ENCODE measurements around the gene TRRAP.

The TRRAP gene

DNA sequence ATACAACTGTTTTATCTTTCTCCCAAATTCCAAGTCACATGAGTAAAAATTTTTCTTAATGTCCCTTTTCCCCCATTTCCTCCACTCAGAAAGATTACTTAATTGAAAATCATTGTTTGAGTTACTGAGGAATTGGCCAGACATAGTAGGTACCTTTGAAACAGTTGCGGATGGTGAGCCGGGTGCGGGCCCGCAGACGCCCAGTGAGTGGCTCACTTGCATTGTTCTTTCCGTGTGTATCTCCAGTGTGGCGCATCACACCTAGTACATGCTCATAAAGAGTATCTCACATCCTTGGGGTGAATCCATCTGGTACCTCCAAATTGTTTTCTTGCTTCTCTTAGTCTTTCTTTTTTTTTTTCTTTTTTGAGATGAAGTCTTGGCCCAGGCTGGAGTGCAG is 14.3 kb downstream of the TRRAP start:
- TF ChIP-seq, protein P1, sequence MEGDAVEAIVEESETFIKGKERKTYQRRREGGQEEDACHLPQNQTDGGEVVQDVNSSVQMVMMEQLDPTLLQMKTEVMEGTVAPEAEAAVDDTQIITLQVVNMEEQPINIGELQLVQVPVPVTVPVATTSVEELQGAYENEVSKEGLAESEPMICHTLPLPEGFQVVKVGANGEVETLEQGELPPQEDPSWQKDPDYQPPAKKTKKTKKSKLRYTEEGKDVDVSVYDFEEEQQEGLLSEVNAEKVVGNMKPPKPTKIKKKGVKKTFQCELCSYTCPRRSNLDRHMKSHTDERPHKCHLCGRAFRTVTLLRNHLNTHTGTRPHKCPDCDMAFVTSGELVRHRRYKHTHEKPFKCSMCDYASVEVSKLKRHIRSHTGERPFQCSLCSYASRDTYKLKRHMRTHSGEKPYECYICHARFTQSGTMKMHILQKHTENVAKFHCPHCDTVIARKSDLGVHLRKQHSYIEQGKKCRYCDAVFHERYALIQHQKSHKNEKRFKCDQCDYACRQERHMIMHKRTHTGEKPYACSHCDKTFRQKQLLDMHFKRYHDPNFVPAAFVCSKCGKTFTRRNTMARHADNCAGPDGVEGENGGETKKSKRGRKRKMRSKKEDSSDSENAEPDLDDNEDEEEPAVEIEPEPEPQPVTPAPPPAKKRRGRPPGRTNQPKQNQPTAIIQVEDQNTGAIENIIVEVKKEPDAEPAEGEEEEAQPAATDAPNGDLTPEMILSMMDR (IDR thresholded peaks at IDR 0.05; ENCODE audit: control insufficient read depth, extremely low read depth, insufficient read depth), result no peak
- no peak overlapping the region for H3K4me3 ChIP-seq (ENCODE audit: low read depth, low read length)
- no peak for DNase-seq (ENCODE audit: low read depth)

DNA sequence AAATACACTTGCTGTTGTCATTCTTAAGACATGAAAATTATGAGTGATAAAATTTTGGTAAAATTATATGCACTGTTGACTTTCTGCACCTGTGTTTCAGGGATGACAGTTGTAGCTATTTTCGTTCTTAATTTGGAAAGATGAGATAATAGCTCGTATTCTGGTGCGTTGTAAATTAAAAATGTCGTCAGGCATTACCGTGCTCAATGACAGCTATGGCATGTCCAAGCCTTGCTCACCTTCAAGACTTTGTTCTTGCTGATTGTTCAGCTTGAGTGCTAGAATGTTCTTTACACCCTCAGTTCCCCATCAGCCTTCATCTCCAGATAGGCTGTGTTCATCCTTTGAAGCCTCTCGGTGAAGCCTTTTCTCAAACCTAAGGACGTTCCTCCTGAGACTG is 21.5 kb downstream of the TRRAP start:
- H3K4me3 ChIP-seq (ENCODE audit: low read depth, low read length), result no peak overlapping the region
- DNase-seq (ENCODE audit: low read depth), result no peak
- TF ChIP-seq, protein P1 (IDR thresholded peaks at IDR 0.05; ENCODE audit: control insufficient read depth, extremely low read depth, insufficient read depth), result no peak

DNA sequence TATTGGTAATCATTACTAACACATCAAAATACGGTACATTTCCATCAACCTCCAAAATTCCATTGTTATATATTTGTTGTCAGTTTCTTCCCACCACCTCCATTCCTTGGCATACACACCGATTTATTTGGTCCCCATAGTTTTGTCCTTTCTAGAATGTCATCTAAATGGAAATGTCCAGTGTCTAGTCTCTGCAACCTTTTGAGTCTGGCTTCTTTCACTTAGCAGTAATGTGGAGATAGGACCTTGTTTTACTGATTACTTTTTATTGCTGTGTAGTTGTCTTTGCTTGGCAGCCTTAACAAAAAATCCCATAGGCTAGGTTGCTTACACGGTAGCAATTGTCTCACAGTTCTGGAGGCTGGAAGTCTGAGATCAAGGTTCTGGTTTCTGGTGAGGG is 22.5 kb downstream of the TRRAP start:
- DNase-seq (ENCODE audit: low read depth), result no peak
- no peak overlapping the region for H3K4me3 ChIP-seq (ENCODE audit: low read depth, low read length)
- TF ChIP-seq, protein P1 (IDR thresholded peaks at IDR 0.05; ENCODE audit: control insufficient read depth, extremely low read depth, insufficient read depth), result no peak

DNA sequence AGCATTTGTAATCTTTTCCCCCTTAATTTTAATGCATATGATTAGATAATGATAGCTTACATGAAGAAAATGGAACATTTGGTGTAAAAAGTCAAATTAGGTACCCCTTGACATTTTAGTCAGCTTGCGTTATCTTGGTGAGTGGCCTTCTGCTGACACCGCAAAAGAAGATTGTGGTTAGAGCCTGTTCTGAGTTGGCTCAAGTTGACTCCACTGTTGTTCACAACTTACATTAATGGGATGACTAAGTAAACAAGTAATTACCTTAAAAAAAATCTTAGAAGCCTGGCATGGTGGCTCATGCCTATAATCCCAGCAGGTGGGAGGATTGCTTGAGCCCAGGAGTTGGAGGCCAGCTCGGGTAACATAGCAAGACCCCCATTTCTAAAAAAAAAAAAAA is 24.2 kb downstream of the TRRAP start:
- H3K4me3 ChIP-seq (ENCODE audit: low read depth, low read length), result no peak overlapping the region
- TF ChIP-seq, protein P1 (IDR thresholded peaks at IDR 0.05; ENCODE audit: control insufficient read depth, extremely low read depth, insufficient read depth), result no peak
- DNase-seq (ENCODE audit: low read depth), result no peak

DNA sequence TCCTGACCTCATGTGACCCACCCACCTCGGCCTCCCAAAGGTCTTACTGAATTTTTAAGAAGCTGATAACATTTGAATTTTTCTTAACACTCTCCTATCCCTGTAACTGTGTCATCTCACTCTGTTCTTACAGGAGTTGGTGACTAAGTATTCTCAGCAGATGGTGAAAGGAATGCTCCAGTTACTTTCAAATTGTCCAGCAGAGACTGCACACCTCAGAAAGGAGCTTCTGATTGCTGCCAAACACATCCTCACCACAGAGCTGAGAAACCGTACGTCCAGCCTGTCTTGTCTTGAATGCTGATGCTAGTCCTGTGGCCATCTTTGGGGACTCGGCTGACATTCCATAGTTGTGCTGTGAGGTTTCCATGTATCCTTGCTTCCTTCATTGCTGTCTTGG is 24.9 kb downstream of the TRRAP start:
- H3K4me3 ChIP-seq (ENCODE audit: low read depth, low read length), result no peak overlapping the region
- TF ChIP-seq, protein P1 (IDR thresholded peaks at IDR 0.05; ENCODE audit: control insufficient read depth, extremely low read depth, insufficient read depth), result no peak
- no peak for DNase-seq (ENCODE audit: low read depth)

DNA sequence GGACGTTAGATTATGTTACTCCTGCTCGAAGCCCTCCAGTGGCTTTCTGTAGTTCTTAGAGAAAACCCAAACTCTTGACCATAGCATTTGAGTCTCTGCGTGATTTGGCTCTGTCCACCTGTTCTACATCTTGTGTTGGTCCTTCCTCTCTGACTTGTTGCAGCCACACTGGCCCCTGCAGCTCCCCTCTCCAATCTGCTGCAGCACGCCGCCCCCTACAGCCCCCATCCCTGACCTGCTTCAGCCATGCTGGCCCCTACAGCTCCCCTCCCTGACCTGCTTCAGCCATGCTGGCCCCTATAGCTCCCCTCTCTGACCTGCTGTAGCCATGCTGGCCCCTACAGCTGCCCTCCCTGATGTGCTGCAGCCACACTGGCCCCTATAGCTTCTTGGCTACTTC is 29.2 kb downstream of the TRRAP start:
- DNase-seq (ENCODE audit: low read depth), result no peak
- H3K4me3 ChIP-seq (ENCODE audit: low read depth, low read length), result no peak overlapping the region
- TF ChIP-seq, protein P1 (IDR thresholded peaks at IDR 0.05; ENCODE audit: control insufficient read depth, extremely low read depth, insufficient read depth), result no peak

DNA sequence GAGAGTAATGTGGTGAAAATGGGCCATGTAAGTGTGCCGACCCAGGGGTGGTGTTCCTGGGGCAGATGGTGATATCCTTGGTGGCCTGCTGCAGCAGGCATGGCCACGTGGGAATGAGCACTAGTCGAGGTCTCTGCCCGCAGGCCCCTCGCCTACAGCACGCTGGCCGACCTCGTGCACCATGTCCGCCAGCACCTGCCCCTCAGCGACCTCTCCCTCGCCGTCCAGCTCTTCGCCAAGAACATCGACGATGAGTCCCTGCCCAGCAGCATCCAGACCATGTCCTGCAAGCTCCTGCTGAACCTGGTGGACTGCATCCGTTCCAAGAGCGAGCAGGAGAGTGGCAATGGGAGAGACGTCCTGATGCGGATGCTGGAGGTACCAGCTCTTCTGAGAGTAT is 30.3 kb downstream of the TRRAP start:
- TF ChIP-seq, protein P1 (IDR thresholded peaks at IDR 0.05; ENCODE audit: control insufficient read depth, extremely low read depth, insufficient read depth), result no peak
- no peak for DNase-seq (ENCODE audit: low read depth)
- H3K4me3 ChIP-seq (ENCODE audit: low read depth, low read length), result no peak overlapping the region

Data from LNCaP clone FGC (cell line).